ENCODE data around the gene IWS1. TPM values are rescaled to one million over a fixed set of nuclear protein-coding genes. Genes with fewer than 3 reads are reported as not detected.

IWS1 gene
- total RNA-seq, 1 donor from 2014 or later: 77.1 TPM

DNA sequence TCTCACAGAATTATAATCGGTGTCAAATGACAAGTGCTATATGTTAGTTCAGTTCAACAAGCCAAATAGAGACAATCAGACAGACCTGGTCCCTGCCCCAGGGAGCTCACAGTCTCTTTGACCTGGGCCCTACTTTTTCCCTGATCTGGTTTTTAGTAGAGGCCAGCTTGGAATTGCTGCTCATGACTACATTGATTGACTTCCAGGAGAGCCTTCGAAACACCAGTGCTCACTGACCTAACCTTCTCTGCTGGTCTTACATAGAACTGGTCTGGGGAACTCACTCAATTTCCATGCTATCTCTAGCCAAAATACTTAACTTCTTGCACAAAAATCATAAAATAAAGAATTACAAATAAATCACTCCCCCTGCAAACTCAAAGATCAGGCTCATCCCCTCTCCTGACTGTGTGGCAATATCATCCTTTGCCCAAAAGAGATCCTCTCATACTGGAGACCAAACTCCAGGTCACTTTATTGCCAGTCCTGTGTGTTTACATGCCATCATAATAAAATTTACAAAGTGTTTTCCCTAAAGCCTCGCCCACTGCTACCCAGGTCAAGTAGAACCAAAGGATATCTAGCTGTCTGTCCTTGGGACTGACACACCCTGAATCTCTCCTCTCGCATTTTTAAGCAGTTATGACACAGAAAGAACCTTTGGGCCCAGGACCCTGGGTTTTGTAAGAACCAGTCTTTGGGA is 54.9 kb downstream of the IWS1 start:
- TF ChIP-seq, protein P1, sequence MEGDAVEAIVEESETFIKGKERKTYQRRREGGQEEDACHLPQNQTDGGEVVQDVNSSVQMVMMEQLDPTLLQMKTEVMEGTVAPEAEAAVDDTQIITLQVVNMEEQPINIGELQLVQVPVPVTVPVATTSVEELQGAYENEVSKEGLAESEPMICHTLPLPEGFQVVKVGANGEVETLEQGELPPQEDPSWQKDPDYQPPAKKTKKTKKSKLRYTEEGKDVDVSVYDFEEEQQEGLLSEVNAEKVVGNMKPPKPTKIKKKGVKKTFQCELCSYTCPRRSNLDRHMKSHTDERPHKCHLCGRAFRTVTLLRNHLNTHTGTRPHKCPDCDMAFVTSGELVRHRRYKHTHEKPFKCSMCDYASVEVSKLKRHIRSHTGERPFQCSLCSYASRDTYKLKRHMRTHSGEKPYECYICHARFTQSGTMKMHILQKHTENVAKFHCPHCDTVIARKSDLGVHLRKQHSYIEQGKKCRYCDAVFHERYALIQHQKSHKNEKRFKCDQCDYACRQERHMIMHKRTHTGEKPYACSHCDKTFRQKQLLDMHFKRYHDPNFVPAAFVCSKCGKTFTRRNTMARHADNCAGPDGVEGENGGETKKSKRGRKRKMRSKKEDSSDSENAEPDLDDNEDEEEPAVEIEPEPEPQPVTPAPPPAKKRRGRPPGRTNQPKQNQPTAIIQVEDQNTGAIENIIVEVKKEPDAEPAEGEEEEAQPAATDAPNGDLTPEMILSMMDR (conservative IDR thresholded peaks at IDR 0.05; ENCODE audit: low read depth, low read length): no peak
- no peak overlapping the region for H3K4me3 ChIP-seq (ENCODE audit: low read depth, low read length)
- no peak for DNase-seq (ENCODE audit: low read depth)

DNA sequence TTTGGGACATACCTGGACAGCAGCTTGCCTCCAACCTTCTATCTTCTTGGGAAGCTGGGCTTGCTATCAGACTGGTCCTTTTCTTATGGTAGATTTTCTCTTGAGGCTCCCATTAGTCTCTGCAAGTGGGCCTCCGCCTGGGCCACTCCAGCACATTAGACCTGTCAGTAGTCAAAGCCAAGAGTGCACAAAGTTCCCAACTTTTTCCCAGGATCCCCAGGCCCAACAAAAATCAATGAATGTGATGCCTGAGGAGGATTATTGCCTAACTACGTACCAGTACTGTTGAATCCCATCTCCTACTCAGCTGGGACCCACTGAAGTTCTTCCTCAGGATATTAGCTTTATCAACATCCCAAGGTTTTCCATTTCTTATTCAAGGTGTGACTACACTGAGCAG is 56.3 kb downstream of the IWS1 start:
- no peak for DNase-seq (ENCODE audit: low read depth)
- H3K4me3 ChIP-seq (ENCODE audit: low read depth, low read length): no peak overlapping the region
- TF ChIP-seq, protein P1 (conservative IDR thresholded peaks at IDR 0.05; ENCODE audit: low read depth, low read length): no peak

DNA sequence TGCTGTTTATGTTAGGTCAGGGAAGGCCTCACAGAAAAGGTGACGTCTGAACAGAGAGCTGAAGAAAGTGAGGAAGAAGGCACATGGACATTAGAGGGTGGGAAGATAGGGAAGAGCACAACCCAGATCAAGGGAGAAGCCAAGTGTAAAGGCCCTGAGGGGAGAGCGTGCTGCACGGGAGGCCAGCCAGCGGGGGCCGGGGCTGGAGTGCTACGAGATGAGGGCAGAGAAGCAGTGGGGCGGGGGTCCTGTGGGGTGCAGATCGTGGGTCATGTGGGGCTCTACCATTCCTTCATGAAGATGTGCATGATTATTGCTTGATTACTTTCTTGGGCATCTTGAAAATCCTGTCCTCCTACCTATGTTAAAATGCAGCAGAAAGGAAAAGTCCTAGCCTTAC is 57.2 kb downstream of the IWS1 start:
- no peak for DNase-seq (ENCODE audit: low read depth)
- TF ChIP-seq, protein P1 (conservative IDR thresholded peaks at IDR 0.05; ENCODE audit: low read depth, low read length): no peak
- H3K4me3 ChIP-seq (ENCODE audit: low read depth, low read length): no peak overlapping the region

DNA sequence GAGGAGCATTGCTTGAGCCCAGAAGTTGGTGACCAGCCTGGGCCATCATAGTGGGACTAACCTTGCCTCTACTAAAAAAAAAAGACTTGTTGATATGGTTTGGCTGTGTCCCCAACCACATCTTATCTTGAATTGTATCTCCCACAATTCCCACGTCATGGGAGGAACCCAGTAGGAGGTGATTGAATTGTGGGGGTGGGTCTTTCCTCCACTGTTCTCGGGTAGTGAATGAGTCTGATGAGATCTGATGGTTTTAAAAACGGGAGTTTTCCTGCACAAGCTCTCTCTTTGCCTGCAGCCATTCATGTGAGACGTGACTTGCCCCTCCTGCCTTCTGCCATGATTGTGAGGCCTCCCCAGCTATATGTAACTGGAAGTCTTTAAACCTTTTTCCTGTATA is 61.0 kb downstream of the IWS1 start:
- TF ChIP-seq, protein P1 (conservative IDR thresholded peaks at IDR 0.05; ENCODE audit: low read depth, low read length): no peak
- no peak for DNase-seq (ENCODE audit: low read depth)
- H3K4me3 ChIP-seq (ENCODE audit: low read depth, low read length): no peak overlapping the region

DNA sequence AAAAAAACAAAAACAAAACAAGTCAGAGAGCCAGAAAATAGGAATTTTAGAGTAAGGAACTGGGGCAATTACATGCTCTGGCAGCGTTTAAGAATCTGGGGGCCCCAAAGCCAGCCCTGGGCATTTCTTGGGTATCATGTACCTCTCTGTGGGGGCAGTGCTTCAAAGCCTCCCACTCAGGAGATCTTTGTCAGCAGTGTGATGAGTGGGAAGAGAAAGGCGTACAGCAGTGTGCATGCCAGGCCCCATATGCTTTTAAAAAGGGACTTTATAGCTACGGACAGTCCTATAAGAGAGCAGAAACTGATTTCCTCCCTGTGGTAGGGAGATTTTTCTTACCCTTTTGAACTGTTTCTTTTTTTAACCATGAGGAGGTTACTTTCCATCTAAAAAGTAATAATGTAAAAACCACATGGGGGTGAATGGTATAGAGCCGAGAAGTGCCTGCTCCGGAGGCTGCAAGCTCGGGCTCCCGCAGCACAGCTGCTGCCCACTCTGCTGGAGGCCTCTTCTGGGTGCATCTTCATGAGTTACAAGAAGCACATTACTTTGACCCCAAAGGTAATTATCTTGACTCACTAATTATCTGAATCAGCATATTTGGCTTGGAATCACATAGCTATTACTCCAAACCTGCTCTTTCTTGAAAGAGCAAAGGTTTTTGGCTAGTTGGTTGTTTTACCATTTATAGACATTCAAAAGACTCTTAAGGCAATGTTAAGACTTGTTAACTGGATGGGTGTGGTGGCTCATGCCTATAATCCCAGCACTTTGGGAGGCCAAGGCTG is 61.6 kb downstream of the IWS1 start:
- TF ChIP-seq, protein P1 (conservative IDR thresholded peaks at IDR 0.05; ENCODE audit: low read depth, low read length): no peak
- DNase-seq (ENCODE audit: low read depth): no peak
- no peak overlapping the region for H3K4me3 ChIP-seq (ENCODE audit: low read depth, low read length)

DNA sequence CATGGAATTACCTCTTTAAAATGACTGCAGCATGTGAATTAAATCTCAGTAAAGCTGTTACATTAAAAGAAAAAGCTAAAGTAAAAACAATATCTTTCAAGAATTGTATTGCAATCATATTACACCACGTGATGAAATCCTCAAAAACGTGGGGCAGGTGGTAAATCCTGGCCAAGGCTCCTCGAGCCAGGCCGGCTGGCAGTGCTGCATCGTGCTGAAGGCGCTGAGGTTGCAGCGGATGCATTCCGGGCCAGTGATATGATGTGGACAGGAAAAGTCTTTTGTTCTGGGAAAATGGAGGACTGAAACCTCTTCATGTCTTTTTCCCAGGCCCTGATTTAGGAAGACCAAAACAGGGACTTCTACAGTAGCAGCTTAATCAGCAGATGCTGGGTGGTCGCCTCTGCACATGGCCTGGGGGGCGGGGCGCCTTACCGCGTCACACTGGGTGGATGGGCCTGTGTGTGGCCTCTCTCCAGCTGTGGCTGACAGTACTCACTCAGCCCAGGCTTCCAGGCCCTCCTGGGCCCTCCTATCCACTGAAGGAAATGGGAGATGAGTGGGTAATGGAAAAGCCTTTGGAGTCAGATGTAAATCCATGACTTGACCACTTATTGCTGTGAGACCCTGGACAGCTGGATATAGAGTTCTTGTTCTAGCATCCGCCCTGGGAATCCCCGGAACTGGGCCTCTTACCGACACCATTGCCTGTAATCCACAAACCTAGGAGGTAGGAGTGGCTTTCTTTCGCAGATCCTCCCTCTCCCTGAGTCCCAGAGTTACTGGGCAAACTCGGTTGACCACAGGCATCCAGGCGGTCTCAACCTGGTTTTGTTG is 62.9 kb downstream of the IWS1 start:
- no peak overlapping the region for H3K4me3 ChIP-seq (ENCODE audit: low read depth, low read length)
- no peak for DNase-seq (ENCODE audit: low read depth)
- TF ChIP-seq, protein P1 (conservative IDR thresholded peaks at IDR 0.05; ENCODE audit: low read depth, low read length): no peak
